HG02938 (cell line): ENCODE measurements around the gene GMEB2.
"Not testable (repeated sequence)": the region's sequence is repeated elsewhere in the genome, so short reads cannot be mapped to it uniquely, and the experiment has no call there.

Experiments
- ATAC-seq: cut with Tn5 transposase; IDR thresholded peaks from one replicate; pipeline ENCODE4 v1.9.1; 2021; ENCODE audit warnings: mild to moderate bottlenecking, moderate library complexity; ENCODE audit not compliant: unreplicated experiment

GMEB2 gene, protein sequence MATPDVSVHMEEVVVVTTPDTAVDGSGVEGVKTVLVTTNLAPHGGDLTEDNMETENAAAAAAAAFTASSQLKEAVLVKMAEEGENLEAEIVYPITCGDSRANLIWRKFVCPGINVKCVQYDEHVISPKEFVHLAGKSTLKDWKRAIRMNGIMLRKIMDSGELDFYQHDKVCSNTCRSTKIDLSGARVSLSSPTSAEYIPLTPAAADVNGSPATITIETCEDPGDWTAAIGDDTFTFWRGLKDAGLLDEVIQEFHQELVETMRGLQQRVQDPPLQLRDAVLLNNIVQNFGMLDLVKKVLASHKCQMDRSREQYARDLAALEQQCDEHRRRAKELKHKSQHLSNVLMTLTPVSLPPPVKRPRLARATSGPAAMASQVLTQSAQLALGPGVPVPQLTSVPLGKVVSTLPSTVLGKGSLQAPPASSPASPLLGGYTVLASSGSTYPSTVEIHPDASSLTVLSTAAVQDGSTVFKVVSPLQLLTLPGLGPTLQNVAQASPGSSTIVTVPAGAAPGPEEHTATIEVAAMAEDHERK

DNA sequence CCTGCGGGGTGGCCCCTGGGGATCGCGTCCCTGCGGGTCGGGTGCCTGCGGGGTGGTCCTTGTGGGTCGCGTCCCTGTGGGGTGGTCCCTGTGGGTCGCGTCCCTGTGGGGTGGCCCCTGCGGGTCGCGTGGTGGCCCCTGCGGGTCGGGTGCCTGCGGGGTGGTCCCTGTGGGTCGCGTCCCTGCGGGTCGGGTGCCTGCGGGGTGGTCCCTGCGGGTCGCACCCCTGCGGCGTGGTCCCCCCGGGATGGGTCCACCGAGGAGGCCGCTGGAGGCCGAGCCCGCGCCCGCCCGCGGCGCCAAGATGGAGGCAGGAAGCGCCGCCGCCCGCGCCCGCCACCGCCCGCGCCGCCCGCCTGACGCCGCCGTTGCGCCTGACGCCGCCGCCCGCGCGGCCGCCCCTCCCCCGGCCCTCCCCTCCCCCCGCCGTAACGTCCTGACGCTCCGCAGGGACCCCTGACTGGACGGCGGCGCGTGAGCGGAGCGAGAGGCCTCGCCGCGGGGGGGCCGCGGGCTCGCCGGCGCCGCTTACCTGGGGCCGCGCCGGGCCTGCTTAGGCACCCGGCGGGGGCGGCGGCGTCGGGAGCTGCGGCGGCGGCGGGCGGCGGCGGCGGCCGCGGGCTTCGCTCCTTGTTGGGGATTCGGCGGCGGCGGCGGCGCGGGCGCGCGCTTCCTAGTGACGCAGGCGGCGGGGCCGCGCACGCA lies at the start of gene GMEB2:
Gene GMEB2, minus strand, starts transcription at position 678 of the 705 bp plus-strand sequence. CDS start 7,704 bp downstream, outside the sequence.
- ATAC-seq, result peak; percentile 44

DNA sequence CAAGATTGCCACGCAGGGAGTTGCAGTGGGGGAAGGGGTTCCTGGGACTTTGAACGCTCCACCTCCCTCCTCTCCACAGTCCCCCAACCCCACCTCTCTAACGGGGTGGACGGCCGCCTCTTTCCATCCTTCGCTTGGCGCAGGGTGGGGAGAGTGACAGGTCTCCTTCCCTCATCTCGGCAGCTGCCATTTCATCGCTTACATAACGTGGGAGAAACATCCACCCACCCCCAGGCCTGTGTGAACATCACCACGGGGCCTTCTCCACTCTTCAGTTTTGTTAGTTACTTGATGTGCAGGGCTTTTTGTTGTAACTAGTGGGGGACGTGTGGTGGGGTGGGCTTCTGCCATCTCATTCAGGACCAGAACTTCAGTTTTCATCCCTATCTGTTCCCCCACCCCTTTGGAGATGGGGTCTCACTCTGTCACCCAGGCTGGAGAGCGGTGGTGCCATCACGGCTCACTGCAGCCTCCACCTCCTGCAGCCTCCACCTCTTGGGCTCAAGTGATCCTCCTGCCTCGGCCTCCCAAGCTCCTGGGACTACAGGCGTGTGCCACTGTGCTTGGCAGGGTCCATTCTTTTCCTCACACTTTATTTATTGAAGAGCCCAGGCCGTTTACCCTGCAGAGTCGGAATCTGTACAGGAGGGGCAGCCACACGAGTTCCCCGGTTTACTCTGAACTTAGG lies 48.9 kb upstream of the GMEB2 start:
- ATAC-seq, result no peak

DNA sequence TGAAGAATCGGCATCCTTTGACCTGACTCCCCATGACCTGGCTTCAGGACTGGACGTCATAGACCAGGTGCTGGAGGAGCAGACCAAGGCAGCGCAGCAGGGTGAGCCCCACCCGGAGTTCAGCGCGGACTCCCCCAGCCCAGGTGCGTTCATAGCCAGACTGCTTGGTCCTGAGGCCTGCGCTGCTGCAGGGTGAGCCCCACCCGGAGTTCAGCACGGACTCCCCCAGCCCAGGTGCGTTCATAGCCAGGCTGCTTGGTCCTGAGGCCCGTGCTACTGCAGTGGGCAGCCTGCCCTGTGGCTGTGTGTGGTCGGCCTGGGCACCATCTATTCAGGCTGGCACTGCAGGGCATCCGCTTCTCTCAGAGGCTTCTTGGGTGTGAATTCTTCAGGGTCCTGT lies 47.0 kb upstream of the GMEB2 start:
- ATAC-seq, result no peak

DNA sequence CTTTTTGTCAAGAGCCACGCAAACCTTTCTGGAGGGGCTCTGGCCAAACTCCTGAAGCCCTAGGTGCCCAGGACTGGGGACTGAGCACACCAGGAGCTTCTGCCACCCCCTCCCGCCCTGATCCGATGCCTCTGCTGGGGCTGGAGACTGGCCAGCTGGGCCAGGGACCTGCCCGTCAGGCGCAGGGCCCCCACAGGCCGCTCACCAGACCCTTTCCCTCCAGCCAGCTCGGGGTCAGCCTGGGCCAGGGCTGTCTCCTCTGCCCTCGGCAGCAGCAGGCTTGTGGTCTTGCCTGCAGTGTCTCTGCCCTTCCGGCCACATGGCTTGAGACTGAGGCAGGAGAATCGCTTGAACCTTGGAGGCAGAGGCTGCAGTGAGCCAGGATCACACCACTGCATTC lies 45.8 kb upstream of the GMEB2 start:
- ATAC-seq, result no peak

DNA sequence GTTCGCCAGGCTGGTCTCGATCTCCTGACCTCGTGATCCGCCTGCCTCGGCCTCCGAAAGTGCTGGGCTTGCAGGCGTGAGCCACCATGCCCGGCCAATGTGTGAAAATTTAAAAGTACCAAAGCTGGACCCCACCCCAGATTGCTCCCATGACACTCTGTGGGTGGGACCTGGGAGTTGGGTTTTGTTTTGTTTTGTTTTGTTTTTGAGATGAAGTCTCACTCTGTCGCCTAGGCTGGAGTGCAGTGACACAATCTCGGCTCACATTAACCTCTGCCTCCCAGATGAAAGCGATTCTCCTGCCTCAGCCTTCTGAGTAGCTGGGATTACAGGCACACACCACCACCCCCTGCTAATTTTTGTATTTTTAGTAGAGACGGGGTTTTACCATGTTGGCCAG lies 44.8 kb upstream of the GMEB2 start:
- ATAC-seq, result not testable (repeated sequence)

DNA sequence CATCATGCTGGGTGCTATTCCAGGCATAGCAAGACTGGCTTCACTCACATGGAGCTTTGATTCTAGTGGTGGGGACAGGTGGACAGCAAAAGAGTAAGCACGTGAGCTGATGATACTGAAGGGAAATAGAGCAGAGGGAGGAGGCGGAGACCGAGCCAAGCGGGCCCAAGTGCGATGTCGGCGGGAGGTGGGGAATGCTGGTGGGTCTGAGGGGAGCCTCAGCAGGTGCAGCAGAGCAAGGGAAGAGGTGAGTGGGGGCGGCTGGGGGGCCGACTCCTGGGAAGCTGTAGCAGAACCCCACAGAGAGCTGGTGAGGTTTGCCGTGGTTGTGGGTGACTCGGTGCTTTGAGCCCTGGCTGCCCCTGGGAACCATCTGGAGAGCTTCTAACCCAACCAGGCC lies 41.5 kb upstream of the GMEB2 start:
- no peak for ATAC-seq

DNA sequence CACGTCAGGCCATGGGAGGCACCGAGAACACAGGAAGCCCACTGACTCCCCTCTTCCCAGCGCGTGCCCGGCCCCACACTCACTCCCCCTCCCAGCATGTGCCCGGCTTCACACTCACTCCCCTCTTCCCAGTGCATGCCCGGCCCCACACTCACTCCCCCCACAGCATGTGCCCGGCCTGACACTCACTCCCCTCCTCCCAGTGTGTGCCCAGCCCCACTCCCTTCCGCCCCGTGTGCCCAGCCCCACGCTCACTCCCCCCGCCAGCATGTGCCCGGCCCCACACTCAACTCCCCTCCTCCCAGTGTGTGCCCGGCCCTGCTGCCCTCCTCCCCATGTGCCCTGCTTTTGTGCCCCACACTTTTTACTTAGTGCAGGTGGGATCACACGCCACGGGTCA lies 41.0 kb upstream of the GMEB2 start:
- no peak for ATAC-seq

DNA sequence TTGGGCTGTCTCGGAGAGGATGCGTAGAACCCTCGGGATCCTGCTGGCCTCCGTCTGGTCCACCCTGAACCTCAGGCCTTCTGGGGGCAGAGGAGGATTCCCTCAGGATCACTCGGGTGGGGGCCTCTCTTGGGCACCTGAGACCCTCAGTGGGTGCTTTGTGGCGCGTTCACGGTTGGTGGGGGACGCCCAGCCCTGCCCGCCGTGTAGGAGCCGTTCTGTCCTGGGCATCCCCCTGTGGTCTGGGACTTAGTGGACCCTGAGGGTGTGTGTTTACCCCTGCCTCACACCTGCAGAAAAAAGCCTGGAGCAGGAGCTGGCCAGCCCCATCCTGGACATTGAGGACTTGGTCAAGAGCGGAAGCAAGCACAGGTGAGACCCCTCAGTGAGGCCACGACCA lies 38.8 kb upstream of the GMEB2 start:
- ATAC-seq, result no peak

DNA sequence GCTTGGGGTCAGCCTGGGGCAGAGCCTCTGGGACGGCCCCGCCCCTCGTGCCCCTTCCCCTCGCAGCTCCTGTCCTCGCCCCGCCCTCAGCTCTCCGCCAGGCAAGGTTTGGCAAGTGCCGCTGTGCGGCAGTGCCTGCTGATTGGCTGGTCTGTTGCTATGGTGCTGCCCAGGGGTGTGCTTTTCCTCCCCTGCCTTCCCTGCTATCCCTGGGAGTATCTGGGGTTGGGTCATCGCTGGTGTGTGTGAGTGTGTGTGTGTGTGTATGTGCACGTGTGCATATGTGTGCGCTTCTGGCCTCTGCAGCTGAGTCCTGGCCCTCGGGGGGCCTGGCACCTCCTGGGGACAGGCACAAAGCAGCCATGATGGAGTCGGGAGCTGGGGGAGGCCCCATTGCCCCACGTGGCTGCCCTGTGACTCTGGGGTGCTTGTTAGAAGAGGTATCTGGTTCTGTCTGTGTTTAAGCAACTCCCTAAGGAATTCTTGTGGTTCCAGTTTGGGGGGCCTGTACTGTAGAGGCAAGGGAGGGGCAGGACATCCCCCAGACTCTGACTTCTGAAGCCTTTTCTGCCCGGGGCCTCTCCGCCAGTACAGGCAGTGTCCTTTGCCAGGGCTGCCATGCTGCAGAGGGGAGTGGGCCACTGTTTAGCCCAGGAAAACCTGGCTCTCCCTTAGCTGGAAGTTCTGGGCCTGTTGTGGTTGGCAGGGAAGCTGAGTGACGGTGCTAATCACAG lies 38.1 kb upstream of the GMEB2 start:
- no peak for ATAC-seq

DNA sequence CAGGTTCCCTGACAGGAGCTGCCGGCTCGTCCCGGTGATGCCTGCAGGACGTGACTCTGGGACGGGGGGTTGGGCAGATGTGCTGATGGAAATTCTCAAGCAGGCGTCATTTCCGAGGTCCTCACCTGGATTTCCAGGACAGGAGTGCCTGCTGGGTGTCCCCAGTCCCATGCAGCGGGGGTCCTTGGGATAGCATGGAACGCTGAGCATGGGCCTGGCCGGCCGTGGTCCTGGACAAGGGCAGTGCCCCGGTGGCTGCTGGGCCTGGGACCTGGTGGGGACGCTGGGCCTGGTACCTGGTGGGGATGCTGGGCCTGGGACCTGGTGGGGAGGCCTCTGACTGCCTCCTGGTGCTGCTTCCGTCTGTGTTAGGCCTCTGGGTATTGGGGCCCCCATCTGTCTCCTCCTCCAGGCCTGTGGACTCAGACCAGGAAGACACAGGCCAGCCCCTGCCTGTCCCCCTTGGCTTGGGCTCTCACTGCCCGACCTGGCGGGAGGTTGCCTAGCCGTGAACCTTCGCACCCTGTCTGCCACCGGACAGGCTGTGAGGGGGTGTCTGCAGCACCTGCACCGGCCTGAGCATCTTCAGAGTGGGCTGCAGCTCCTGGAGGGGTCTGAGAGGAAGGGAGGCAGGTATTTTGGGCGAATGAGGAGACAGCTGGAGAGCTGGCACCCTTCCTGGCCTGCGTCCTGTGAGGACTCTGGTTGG lies 37.4 kb upstream of the GMEB2 start:
- ATAC-seq, result no peak

DNA sequence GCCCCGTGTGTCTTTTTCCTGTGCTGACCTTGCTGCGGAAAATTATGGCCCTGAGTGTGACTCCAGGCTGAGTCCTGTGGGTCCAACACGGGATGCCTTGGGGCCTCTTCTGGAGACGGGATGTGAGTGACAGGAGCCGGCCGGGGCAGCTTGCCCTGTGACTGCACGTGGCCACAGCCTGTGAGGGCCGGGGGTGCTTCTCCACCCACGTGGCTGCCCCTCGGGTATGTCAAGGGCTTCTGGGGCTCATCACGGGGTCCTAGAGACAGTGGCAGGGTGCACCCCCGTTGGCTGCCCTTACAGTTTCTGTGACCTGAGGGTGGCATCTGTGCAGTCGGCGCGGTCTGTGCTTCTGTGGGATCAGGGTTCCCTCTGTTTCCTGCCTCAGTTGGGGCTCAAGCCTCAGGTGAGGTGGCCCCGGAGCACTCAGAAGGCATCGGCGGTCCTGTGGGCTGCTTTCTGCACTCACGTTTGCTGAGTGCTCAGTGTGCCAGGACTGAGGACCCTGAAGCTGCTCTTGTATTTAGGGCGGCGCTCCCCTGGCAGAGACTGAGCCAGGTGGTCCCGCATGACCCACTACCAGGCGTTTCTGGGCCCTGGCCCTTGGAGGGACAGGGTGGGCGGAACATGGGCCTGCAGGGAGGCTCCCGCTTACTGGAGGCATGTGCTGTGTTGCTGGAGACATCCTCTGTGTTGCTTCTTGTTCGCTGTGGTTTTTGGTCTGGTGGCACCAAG lies 36.6 kb upstream of the GMEB2 start:
- ATAC-seq, result no peak

DNA sequence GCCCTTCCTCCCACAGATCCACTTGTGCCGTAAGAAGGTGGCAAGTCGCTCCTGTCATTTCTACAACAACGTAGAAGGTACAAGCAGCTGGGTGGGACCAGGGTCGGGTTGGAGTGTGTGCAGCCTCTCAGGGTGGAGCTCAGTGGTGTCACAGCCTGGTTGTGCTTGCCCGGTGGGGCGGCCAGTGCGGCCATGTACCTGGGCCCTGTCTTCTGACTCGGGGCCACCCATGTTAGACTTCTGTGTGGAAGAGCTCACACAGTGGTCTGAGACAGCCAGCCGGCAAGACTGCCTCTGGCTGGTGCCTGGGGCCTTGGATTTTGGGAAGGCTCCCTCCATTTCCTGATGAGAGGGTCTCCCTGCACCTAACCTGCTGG lies 35.9 kb upstream of the GMEB2 start:
- no peak for ATAC-seq

DNA sequence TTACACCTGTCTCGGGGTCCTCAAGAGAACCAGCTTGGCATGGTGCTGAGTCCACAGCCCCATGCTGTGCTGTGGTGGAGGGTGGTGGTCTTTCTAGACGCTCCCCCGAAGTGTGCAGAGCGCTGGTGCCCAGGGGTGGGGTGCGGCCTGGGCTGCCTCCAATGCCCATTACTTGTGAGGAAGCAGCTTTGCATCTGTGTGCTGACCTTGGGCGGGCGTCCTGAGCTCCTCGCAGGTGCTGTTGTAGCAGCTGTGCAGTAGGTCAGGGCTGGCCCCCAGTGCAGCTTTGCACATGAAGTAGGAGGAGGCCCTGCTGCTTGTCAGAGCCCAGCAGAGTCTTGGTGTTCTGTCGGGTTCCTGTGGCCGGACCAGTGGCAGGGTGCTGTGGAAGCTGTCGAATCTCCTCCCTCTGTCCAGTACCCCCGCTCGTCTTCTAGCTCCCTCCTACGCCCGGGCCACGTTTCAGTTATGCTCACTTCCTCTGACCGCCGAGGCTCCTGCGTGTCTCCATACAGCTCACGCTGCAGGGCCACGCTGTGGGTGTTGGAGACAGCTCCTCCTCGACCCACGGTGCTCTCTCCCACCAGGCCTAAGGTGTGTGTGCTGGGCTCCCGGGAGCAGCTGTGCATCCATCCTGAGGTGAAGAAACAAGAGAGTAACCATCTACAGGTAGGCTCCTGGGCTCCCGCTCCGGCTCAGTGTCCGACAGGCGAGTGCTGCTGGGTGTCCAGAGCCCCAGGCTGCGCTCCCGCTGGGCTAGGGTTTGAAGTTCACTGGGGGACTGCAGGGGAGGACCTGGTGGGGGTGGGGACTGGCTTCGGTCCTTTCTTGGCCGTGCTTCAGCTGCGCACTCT lies 35.3 kb upstream of the GMEB2 start:
- no peak for ATAC-seq

DNA sequence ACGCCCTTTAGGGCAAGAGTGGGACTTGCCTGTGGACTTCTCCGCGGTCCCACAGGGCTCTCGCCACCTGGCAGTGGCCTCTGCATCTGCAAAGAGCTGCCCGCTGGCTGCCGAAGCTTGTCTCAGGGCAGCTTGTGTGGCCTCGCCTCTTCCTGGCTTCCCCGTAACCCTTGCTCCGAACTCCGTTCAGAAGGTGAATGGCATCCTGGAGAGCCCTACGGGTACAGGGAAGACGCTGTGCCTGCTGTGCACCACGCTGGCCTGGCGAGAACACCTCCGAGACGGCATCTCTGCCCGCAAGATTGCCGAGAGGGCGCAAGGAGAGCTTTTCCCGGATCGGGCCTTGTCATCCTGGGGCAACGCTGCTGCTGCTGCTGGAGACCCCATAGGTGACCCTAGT lies 34.2 kb upstream of the GMEB2 start:
- ATAC-seq, result no peak

DNA sequence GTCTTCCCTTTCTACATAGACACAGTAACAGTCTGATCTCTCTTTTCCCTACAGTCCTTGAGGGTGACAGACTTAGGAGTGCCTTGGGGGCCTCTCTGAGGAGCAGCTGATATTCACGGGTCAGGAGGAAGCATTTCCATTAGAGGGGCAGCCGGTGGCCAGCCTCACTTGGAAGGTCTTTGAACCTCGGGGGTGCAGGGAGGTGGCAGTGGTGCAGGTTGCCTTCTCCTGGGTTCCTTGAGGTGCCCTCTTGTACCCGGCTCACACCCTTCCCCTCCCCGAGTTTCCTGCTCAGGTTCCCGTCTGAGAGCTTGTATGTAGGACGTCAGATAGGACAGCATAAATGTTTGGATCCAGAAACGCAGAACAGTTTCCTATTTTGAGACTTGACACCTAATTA lies 33.7 kb upstream of the GMEB2 start:
- ATAC-seq, result no peak

DNA sequence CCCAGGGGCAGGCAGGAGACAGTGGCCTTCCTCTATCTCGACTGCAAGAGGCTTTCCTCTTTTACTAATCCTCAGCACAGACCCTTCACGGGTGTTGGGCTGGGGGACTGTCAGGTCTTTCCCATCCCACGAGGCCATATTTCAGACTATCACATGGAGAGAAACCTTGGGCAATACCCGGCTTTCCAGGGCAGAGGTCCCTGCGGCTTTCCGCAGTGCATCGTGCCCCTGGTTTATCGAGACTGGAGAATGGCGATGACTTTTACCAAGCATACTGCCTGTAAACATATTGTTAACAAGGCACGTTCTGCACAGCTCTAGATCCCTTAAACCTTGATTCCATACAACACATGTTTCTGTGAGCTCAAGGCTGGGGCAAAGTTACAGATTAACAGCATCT lies 33.3 kb upstream of the GMEB2 start:
- ATAC-seq, result not testable (repeated sequence)

DNA sequence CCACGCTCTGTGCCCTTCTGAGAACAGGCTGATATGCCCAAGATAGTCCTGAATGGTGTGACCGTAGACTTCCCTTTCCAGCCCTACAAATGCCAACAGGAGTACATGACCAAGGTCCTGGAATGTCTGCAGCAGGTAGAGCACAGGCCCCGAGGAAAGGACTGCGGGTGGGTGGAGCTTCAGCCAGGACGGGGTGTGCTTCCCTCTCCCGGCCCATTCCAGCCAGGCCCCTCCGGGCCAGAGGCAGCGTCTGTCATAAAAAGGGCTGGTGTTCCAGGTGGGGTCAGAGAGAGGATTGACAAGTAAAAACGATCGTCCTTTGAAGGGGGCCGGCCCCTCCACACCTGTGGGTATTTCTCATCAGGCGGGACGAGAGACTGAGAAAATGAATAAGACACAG lies 32.5 kb upstream of the GMEB2 start:
- no peak for ATAC-seq

DNA sequence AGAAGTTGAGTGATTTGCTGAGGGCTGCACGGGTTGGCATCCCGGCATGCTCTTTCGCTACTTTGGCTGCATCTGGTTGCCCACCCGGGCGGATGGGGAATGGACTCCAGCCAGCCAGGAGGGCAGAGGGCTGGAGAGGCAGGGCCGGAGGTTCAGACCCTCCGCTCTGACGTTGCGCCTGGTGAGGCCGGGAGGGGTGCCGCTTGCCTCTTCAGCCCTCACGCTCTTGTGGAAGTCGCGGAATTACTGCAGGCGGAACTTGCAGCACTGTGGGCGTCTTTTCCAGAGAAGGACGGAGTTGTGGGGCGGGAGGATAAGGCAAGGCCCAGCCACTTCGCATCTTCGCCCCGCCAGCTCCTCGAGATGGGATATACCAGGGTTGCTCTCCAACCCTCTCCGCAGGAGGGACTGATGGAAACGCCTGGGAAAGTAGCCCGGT lies 31.9 kb upstream of the GMEB2 start:
- no peak for ATAC-seq
